NCI-H1417 (cell line): ENCODE measurements around the gene PDE4D.
"Not testable (repeated sequence)": the region's sequence is repeated elsewhere in the genome, so short reads cannot be mapped to it uniquely, and the experiment has no call there.

Experiments
- DNase-seq, 3 experiments: peaks; one replicate each; lab custom pipeline; 2025; lab: John Stamatoyannopoulos, UW

PDE4D gene

DNA sequence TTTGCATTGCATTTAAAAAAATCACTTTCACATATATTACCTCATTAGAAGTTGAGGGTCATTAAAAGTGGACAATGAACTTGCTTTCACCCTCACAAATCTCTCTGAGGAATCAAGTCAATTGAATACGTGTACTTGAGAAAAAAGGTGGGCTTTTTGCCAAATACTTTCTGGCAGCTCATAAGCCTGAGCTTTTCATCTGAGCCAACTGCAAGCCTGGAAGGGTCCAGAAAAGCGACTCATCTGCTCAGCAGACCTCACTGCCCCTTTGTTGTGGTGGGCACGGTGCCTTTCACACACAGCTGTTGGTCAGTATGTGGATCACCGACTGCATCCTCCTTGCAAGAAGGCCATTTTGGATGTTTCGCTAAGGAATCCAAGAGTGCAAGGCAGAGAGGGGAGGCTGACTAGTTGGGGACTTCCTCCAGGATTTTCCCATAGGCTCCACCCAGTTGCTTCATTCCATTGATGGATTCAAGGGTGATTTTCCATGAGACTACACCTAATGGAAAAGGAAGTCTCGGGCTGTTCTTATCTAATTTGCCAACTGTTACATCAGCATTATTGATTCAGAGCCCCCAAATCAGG, 564.7 kb downstream of the PDE4D start:
- DNase-seq: peak in 2 of 3 experiments; percentile 45 to 54

GRCh38 chr5:59327191-59327980, 566.1 kb downstream of the PDE4D start:
- DNase-seq: peak in 1 of 3 experiments; percentile 63

GRCh38 chr5:59326596-59326995, 566.9 kb downstream of the PDE4D start:
- no peak for DNase-seq

DNA sequence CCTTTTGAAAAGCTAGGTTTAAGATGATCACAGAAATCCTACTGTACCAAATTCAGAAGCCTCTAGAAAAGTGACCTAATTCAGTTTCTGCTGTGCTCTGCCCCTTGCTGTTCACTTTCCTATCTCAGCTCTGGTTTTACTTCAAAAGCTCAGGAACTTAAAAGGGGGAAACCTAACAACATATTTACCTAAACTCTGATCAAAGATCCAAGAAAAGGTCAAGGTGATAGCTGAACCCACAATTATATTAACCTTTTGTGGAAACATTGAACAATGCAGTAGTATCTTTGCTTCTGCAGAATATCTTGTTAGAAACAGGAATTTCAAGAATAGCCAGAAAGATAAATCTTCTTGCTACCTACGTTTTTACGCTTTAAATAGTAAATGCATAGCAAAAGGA, 568.5 kb downstream of the PDE4D start:
- no peak for DNase-seq

GRCh38 chr5:59322894-59323293, 570.6 kb downstream of the PDE4D start:
- DNase-seq: no peak

DNA sequence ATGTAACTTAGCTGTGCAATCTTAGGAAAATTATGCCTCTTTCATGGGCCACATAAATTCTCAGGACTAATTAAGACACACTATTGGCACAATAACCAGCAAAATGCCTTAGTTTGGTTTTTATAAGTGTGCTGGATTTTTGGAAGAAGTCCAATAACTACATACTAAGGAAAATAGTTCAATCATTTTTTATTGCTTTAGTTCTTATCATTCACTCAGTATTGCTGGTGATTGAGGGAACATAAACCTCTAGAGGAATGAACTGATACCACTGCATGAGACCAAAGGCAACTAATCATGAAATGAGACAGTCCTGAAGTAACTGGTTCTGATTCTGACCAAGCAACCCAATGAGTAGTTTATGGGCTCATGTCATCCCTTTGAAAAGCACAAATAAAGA, 571.5 kb downstream of the PDE4D start:
- DNase-seq: no peak

- DNase-seq: no peak
Measured at GRCh38 chr5:59321642-59322041, 571.9 kb downstream of the PDE4D start.

DNA sequence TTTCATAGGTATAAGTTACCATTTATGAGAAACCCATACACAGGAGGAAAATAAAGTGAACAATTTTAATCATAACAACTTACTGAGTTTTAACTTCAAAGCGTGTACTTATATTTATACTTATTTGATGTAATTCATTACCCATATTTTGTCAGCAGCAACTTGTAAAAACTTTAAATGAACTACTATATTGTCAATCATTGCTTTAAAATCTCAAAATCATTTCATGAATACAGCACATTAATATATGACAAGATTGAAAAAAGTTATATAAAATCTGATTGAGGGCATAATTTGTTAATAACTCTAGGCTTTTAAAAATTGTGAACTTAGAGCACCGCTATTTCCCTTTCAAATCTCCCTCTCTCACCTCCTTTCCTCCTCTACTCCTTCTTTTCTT, 573.1 kb downstream of the PDE4D start:
- no peak for DNase-seq

GRCh38 chr5:59319250-59319649, 574.3 kb downstream of the PDE4D start:
- no peak for DNase-seq

- DNase-seq: peak in 2 of 3 experiments; percentile 47 to 48
Measured at GRCh38 chr5:59317774-59318205, 575.7 kb downstream of the PDE4D start.

GRCh38 chr5:59317023-59317773, 576.3 kb downstream of the PDE4D start:
- DNase-seq: peak; percentile 54 to 85 (median 55)

- DNase-seq: no peak
Measured at GRCh38 chr5:59312223-59312622, 581.3 kb downstream of the PDE4D start.

GRCh38 chr5:59308685-59309084, 584.8 kb downstream of the PDE4D start:
- not testable (repeated sequence) for DNase-seq

GRCh38 chr5:59303289-59303716, 590.2 kb downstream of the PDE4D start:
- DNase-seq: not testable (repeated sequence)

DNA sequence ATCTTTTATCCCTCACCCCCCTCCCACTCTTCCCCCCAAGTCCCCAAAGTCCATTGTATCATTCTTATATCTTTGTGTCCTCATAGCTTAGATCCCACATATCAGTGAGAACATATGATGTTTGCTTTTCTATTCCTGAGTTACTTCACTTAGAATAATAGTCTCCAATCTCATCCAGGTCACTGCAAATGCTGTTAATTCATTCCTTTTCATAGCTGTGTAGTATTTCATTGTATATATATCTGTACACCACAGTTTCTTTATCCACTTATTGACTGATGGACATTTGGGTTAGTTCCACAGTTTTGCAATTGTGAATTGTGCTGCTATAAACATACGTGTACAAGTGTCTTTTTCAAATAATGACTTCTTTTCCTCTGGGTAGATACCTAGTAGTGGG, 591.0 kb downstream of the PDE4D start:
- DNase-seq: not testable (repeated sequence)

GRCh38 chr5:59301727-59302126, 591.8 kb downstream of the PDE4D start:
- DNase-seq: no peak

GRCh38 chr5:59300930-59301329, 592.6 kb downstream of the PDE4D start:
- DNase-seq: no peak

GRCh38 chr5:59299006-59299405, 594.5 kb downstream of the PDE4D start:
- no peak for DNase-seq

DNA sequence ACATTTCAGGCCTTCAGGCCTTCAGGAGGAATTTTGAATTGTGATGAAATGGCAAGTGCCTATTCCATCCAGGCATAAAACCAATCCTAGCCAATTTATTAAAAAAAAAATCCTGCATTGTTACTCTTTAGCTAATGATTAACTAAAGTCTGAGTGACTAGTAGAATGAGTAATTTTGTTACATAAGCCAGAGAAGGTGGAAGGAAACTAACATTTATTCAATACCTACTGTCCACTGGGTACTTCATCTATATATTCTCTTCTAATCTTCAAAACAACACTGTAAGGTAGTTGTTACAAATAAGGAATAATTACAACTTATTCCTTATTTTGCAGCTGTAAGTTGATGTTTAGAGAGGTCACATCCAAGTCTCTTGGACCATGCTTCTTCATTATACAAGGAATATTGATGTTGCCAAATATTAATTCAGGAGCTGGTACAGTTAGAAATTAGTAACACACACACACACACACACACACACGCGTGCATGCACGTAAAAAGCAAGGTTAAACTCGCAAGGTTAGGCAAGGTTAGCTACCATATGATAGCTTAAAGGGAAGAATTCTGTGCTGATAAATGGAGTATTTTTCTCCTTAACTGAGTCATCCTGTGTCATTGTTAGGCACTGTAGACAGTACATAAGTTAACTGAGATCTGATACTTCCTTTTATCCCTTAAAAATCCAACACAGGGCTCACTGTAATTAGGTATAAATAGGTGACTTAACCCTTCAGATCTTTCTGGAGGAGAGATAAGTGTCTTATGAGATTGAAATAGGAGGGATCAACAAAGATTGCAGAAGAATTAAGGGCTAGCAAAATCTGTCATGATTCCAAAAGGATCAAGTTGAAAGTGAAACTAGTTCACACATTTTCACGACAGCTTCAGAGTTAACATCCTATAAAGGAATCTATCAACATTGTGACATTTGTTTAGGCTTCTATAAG, 596.9 kb downstream of the PDE4D start:
- DNase-seq: no peak

DNA sequence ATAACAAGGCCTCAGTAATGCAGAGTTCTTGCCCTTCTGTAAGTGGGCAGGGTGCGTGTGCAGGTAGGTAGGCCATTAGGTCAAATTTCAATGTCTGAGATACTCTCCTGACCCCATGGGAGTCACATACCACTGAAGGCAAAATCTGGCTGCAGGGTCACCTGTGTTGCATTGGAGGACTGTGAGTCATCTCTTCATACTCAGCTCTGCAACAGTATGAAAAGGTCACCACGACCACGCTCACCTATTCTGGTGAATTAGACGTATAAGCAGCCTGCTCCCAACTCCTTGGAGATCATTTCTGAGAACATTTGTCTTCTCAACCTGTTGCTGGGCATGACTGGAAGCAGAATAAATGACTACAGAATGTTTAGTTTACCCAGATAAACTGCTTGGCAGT, 599.8 kb downstream of the PDE4D start:
- DNase-seq: no peak

DNA sequence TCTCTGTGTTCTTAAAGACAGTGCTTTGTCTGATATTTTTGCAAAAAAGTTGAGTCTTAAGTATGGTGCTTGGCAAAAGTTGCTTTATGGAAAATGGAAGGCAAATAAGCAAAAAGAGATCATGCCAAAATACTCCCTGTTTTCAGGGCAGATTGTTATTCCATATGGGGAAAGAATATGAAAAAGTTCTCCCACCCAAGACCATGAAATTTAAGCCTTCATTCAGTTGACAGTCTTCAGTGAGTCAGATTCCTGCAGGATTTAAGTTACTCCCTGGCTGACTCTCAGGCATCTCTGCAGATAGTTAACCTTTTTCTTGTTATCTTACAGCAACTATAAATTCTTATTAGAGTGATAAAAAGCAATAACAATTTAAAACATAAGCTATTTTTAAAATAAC, 601.6 kb downstream of the PDE4D start:
- DNase-seq: no peak

GRCh38 chr5:59287884-59288283, 605.6 kb downstream of the PDE4D start:
- DNase-seq: no peak
